ENCODE results near the gene KRT33A. TPM values are rescaled to one million over a fixed set of nuclear protein-coding genes. Genes with fewer than 3 reads are reported as not detected.

KRT33A gene
- total and polyA plus RNA-seq, 2 experiments from 2014 or later: not detected

- no peak for TF ChIP-seq EZH2 (IDR thresholded peaks at IDR 0.05; ENCODE audit: low read depth, unreplicated experiment)
- no peak for TF ChIP-seq REST (IDR thresholded peaks at IDR 0.05; ENCODE audit: unreplicated experiment)
- TF ChIP-seq STAT1 (IDR thresholded peaks at IDR 0.05; ENCODE audit: unreplicated experiment): no peak
- no peak for TF ChIP-seq NANOG (IDR thresholded peaks at IDR 0.05; ENCODE audit: borderline replicate concordance)
- TF ChIP-seq CREB1 (CRISPR knock-in tag; IDR thresholded peaks at IDR 0.05; ENCODE audit: low read depth): no peak
- TF ChIP-seq ETS1 (IDR thresholded peaks at IDR 0.05): no peak
- no peak for TF ChIP-seq ZNF114 (CRISPR knock-in tag; IDR thresholded peaks at IDR 0.05)
- no peak for TF ChIP-seq POLR2AphosphoS5 (IDR thresholded peaks at IDR 0.05; ENCODE audit: low read depth)
Measured at GRCh38 chr17:41315814-41316445, 34.7 kb downstream of the KRT33A start (continued).

GRCh38 chr17:41315204-41315794 is 35.3 kb downstream of the KRT33A start, which contains the start of gene KRTAP17-1:
Gene KRTAP17-1 (minus strand): TSS chr17:41315710. CDS start chr17:41315650, 60 bp downstream.
- Histone ChIP-seq H3F3A (replicated peaks; ENCODE audit: low read depth) (no peaks in the 10 kb centered on the region), H3K36me3 (ENCODE audit: insufficient read depth) (no peaks in the 10 kb centered on the region), H3K9me2 (ENCODE audit: insufficient read depth) (no peaks in the 10 kb centered on the region), H3K4me1 (ENCODE audit: insufficient read depth) (no peaks in the 10 kb centered on the region), H4K20me1 (replicated peaks; ENCODE audit: insufficient read depth) (no peaks in the 10 kb centered on the region), H3K27me3 (ENCODE audit: insufficient read depth) (no peaks in the 10 kb centered on the region), H3K79me2 (replicated peaks; ENCODE audit: insufficient read depth) (no peaks in the 10 kb centered on the region), H3K27ac (ENCODE audit: low read depth) (no peak within 1 kb of the TSS), H2AFZ (0 out of 2 replicates have a peak within 1 kb of the TSS, but pooled peaks have one; percentile 43), H3K4me2 (no peak within 1 kb of the TSS), H3K4me3 (no peak within 1 kb of the TSS)
- peaks cover 6% of the 10 kb centered on the region; the same call in 1 of the 3 replicates for H3K36me3 Mint-ChIP-seq (ENCODE audit: low read depth)
- H3K4me1 Mint-ChIP-seq: no peaks in the 10 kb centered on the region; the same call in 2 of the 3 replicates
- no peak within 1 kb of the TSS for H3K4me3 Mint-ChIP-seq
- ATAC-seq: no peak
- H3K27ac Mint-ChIP-seq: no peak within 1 kb of the TSS; the same call in 1 of the 2 replicates
- DNase-seq (ENCODE audit: low spot score): no peak
- H3K27me3 Mint-ChIP-seq (ENCODE audit: insufficient read depth, low read depth, poor library complexity): peaks cover 6% of the 10 kb centered on the region
- H3K9me3 Mint-ChIP-seq: peaks cover 11% of the 10 kb centered on the region; the same call in 2 of the 3 replicates
- TF ChIP-seq EZH2 (IDR thresholded peaks at IDR 0.05; ENCODE audit: low read depth, unreplicated experiment): no peak
- TF ChIP-seq ETS1 (IDR thresholded peaks at IDR 0.05): no peak
- TF ChIP-seq ZNF331 (CRISPR knock-in tag; IDR thresholded peaks at IDR 0.05; ENCODE audit: low read depth): no peak
- no peak for TF ChIP-seq POLR2AphosphoS5 (IDR thresholded peaks at IDR 0.05; ENCODE audit: low read depth)
- no peak for TF ChIP-seq REST (IDR thresholded peaks at IDR 0.05; ENCODE audit: unreplicated experiment)
- TF ChIP-seq STAT1 (IDR thresholded peaks at IDR 0.05; ENCODE audit: unreplicated experiment): no peak

Measured in GM23338 (cell line).